Endometrial microvascular endothelial cells (primary cell): ENCODE measurements around the gene TMED5. TPM values are rescaled to one million over a fixed set of nuclear protein-coding genes. Genes with fewer than 3 reads are reported as not detected.
"Not testable (repeated sequence)": the region's sequence is repeated elsewhere in the genome, so short reads cannot be mapped to it uniquely, and the experiment has no call there.

Experiments used
- in situ Hi-C: cut with HindIII; loops from 2 replicates; pipeline ENCODE4 v1.10.0; 2017; ENCODE audit warnings: low sequenced_read_pairs, low pct_unique_long_range_greater_than_20kb; ENCODE audit errors: inconsistent ontology term
- total RNA-seq: library from RNA; depleted of rRNA; stranded (reverse); fragments of >200 nt; gene quantifications from one replicate; pipeline ENCODE4 v1.2.3, GENCODE V29; 2015; ENCODE audit errors: inconsistent ontology term

TMED5 gene
- total RNA-seq, 1 donor from 2014 or later: 86.3 TPM

DNA sequence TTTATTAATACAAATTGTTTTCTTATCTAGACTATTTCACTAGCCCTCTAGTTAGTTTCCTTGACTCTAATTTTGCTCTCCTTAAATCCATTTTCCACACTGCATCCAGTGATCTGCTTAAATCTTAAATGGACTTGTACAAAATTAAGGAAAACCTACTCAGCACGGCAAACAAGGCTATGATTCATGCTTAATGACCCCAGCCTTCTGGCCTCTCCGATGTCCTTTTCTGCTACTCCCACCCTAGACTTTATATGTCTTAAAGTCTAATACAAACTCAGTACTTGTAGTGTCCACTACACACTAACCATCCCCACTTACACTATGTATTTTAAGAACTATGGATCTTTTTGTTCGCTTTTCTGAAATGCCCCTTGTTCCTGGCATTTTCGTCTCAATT lies 2.2 kb downstream of the TMED5 start:
- in situ Hi-C loops: no loop called here

DNA sequence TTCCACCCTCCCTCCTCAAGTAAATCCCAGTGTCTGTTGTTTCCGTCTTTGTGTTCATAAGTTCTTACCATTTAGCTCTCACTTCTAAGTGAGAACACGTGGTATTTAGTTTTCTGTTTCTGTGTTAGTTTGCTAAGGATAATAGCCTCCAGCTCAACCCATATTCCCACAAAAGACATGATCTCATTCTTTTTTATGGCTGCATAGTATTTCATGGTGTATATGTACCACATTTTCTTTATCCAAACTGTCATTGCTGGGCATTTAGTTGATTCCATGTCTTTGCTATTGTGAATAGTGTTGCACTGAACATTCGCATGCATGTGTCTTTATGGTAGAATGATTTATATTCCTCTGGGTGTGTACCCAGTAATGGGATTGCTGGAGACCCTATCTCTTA lies 5.6 kb downstream of the TMED5 start:
- in situ Hi-C loops: not testable (repeated sequence)

DNA sequence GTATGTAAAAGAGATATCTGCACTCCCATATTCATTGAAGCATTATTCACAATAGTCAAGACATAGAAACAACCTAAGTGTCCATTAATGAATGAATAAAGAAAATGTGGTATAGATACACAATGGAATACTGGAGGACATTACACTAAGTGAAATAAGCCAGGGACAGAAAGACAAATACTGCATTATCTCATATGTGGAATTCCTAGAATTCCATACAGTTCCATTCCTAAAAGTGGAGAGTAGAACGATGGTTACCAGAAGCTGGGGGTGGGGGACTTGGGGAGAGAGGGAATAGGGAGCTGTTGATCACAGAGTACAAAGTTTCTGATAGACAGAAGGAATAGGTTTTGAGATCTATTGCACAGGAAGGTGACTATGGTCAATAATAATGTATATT lies 7.4 kb downstream of the TMED5 start:
- in situ Hi-C loops: no loop called here

DNA sequence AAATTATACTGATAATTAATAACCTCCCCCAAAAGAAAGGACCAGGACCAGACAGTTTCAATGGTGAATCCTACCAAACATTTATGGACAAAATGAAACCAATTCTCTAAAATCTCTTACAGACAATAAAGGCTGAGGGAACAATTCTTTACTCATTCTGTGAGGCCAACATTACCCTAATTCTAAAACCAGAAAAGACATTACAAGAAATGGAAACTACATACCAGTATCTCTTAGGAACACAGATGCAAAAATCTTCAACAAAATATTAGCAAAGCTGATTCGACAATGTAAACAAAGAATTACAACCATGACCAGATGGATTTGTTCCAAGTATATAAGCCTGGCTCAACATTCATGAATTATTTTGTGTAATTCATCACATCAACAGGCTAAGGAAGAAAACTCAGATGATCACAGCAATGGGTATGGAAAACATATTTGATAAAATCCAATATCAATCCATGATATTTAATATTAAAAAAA lies 8.6 kb downstream of the TMED5 start:
- in situ Hi-C loops: no loop called here

DNA sequence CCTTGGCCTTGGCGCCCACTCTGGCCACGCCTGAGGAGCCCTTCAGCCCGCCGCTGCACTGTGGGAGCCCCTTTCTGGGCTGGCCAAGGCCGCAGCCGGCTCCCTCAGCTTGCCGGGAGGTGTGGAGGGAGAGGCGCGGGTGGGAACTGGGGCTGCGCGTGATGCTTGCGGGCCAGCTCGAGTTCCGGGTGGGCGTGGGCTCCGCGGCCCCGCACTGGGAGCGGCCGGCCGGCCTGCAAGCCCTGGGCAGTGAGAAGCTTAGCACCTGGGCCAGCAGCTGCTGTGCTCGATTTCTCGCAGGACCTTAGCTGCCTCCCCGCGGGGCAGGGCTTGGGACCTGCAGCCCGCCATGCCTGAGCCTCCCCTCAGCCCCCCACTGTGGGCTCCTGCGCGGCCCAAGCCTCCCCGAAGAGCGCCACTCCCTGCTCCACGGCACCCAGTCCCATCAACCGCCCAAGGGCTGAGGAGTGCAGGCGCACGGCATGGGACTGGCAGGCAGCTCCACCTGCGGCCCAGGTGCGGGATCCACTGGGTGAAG lies 10.0 kb downstream of the TMED5 start:
- in situ Hi-C loops: not testable (repeated sequence)

DNA sequence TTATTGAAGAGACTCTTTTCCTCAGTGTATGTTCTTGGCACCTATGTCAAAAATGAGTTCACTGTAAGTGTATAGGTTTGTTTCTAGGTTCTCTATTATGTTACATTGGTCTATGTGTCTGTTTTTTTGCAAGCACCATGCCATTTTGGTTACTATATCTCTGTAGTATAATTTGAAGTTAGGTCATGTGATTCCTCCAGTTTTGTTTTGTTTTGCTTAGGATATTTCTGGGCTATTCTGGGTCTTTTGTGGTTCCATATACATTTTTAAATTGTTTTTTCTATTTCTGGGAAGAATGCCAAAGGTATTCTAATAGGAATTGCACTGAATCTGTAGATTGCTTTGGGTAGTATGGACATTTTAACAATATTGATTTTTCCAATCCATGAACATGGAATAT lies 13.2 kb downstream of the TMED5 start:
- in situ Hi-C loops: no loop called here

DNA sequence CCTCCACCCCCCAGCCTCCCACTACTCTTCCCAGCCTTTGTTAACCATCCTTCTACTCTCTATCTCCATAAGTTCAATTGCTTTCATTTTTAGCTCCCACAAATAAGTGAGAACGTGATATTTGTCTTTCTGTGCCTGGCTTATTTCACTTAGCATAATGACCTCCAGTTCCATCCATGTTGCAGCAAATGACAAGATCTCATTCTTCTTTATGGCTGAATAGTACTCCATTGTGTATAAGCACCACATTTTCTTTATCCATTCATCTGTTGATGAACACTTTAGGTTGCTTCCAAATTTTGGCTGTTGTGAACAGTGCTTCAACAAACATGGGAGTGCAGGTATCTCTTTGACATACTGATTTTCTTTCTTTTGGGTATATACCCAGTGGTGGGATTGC lies 14.3 kb downstream of the TMED5 start:
- in situ Hi-C loops: not testable (repeated sequence)

DNA sequence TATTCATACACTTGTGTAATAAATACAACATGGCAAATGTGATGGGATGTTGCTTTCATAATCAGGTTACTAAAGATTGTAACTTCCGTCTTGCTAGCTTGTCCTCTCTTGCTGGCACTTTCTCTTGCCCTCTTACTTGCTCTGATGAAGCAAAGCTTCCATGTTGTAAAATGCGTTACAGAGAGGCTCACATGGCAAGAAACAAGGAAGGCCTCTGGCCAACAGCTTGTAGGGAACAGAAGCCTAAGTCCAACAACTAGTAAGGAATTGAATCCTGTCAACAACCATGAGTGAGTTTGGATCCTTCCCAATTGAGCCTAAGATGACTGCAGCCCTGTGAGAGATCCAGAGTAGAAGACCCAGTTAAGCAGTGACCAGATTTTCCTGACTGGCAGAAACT lies 15.4 kb downstream of the TMED5 start:
- in situ Hi-C loops: no loop called here

DNA sequence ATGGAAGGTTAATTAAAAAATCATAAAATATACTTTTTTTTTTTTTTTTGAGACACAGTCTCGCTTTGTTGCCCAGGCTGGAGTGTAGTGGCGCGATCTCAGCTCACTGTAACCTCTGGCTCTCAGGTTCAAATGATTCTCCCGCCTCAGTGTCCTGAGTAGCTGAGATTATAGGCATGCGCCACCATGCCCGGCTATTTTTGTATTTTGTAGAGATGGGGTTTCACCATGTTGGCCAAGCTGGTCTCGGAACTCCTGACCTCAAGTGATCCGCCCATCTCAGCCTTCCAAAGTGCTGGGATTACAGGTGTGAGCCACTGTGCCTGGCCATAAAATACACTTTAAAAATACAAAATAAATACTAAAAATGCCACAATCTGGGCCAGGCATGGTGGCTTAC lies 16.9 kb downstream of the TMED5 start:
- in situ Hi-C loops: not testable (repeated sequence)

DNA sequence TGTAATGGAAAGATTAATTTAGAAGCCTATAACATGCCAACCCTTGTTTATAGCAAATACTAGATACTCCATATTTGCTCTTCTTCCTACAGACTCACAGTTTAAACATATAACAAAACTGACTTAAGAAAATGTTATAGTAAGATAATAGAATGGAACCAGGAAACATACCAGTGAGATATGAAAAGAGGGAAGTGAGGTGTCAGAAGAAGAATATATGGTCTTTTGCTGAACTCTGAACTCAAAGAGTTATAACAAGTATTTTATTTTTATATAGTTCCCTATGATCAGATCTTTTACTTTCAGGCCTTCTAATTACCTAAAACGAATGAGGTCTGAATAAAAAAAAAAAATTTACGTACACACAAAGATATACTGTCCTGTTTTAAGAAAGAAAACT lies 20.9 kb downstream of the TMED5 start:
- in situ Hi-C loops: no loop called here

DNA sequence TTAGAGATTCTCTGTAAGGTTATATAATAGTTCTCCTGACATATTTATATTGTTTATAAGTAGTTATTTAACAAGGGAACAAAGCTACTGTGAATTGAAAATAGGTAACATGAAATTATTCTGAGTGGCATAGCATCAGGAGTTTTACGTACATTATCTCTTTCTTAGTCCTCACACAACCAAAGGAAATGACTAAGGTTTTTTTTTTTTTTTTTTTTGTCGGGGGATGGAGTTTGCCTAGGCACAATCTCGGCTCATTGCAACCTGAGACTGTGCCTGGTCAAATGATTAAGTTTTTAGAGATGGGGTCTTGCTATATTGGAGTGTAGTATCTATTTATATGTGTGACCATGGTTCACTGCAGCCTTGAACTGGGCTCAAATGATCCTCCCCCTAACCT lies 24.9 kb downstream of the TMED5 start:
- in situ Hi-C loops: no loop called here

DNA sequence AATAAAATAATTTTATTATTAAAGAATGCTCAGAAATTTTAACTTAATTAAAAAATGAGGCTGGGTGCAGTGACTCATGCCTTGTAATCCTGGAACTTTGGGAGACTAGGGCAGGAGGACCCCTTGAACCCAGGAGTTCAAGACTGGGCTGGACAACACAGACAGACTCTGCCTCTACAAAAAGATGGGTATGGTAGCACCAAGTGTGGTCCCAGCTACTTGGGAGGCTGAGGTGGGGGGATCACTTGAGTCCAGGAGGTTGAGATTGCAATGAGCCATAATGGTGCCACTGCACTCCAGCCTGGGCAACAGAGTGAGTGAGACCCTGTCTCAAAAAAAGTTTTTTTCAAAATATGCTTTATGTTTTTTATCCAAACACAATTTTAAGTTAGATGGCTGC lies 25.3 kb downstream of the TMED5 start:
- in situ Hi-C loops: no loop called here

DNA sequence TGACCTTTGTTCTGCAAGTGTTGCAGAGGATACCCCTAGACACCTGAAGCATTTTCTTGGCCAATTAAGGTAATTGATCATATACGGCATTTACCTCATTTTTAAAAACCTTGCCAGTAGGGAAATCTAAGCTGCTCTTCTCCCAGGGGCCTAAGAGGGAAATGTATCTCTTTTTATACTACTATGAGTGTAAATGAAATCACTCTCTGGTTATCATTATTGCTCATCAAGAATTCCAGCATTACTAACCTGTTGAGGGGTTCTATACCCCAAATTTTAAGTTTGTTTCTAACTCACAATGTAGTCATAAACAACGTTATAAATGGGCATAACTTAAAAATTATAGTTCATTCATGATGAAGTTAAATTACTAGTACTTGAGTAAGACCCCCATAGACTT lies 27.4 kb downstream of the TMED5 start:
- in situ Hi-C loops: no loop called here

DNA sequence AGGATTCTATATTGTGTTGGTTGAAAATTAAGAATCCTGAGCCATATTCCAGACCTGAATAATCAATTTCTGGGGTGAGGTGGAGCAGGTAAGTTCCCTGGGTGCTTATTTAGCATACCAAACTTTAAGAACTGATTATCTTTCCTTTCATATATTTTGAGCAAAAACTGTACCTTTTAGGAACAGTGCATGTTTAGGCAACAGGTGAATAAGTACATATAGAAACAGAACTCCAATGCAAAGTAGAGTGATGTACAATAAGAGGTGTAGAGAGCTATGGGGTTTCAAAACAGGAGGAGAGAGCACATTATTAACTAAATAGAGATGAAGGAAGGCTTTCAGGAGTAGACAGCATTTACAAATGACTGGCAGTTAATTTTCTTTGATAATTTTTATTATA lies 28.7 kb downstream of the TMED5 start:
- in situ Hi-C loops: no loop called here

DNA sequence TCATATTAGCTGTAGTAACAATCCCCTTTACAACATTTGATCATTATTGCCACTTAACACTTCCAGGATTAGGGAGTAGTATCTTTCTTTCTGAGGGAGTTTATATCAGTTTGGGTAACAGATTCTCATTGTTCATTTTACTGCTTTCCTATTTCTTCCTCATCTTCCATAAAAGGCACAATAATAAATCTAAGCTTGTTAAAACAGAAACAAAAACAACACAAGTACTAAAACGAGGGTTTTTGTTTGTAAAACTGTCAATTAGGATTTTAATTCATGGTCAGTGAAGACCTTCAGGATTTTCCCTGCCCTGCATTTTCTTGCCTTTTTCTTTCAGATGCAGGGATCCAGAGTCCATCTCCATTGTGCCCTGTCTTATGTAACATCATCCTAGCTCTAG lies 29.5 kb downstream of the TMED5 start:
- in situ Hi-C loops: no loop called here

DNA sequence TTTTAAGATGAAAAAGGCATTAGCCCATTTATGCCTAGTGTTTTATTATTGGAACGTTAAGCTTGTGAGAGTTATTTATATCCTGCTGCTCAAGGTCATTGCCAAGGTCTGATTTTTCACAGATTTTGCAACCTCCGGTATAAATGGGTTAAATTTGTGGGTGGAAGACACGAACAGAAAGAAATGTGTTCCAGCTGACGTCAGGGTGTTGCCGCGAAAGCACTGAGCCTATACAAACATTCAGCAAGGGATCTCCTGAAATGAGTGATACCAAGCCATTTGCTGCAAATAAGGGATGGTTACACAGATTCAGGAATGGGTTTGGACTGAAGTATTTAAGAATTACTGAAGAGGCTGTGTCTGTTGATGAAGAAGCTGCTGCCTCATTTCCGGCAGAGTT lies 32.2 kb downstream of the TMED5 start:
- in situ Hi-C loops: no loop called here

DNA sequence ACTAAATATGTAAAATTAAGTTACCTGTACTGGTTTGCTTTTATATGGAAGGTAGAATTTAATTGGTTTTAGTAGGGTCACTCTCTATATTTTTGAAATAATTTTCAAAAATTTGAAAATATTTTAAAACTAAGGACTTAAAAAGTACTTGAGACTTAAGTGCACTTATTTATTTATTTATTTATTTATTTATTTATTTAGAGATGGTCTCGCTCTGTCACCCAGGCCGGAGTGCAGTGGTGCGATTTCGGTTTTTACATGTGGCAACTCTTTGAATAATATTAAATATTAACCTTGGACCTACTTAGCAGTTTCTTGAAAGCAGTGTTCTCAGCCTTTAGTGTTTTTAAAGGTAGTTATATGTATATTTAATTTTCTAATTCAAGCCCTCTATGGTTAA lies 36.4 kb downstream of the TMED5 start:
- in situ Hi-C loops: no loop called here

DNA sequence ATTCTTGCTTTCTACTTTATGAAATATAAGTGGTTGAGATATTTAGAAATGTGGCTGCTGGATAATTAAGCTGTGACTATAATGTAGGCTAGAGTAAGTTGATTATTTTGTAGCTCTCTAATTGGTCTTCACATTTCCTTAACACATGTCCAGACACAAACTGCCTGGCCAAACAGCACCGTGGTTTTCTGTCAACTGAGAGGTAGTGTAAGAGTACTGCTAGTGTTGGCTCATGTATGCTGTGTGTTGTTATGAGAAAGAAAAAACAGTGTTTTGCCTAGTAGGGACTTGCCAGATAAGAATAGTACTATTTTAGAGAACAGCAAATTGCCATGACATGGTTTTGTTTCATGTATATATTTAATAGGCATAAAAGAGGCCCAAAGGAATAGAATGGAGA lies 37.1 kb downstream of the TMED5 start:
- in situ Hi-C loops: no loop called here

DNA sequence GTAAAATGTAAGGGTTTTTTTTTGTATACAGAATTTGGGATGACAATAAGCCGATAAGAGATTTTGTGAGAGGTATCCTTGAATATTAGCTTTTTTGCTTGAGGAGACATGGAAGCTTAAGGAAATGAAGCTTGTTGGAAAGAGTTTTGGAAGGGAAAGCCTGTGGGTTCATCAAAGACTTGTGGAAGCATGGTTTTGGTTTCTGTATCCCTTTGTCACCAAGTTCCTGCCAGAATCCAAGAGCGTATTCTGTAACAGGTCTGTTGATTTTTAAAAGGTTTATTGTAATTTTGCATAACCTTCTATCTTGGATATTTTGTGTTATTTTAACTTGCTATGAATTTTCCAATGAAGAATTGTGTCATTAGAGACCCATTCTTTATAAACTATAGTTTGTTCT lies 38.1 kb downstream of the TMED5 start:
- in situ Hi-C loops: no loop called here

DNA sequence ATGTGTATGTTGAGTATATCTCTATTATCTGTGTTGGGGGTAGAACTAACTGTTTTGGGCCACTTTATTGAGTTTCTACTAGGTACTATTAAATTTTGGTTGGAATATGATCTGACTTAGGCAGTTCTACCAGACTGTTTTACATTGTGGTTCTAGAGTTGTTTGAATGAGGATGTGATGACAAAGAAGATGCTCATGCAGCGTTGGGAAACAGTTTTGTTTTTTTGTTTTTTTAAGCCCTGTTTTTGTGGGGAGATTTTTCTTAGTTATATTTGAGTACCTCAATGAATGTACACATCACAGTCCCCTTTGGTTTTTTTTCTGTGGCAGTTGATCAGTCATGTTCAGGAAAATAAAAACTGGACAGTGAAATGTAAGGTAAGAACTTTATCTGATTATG lies 40.1 kb downstream of the TMED5 start:
- in situ Hi-C loops: no loop called here

DNA sequence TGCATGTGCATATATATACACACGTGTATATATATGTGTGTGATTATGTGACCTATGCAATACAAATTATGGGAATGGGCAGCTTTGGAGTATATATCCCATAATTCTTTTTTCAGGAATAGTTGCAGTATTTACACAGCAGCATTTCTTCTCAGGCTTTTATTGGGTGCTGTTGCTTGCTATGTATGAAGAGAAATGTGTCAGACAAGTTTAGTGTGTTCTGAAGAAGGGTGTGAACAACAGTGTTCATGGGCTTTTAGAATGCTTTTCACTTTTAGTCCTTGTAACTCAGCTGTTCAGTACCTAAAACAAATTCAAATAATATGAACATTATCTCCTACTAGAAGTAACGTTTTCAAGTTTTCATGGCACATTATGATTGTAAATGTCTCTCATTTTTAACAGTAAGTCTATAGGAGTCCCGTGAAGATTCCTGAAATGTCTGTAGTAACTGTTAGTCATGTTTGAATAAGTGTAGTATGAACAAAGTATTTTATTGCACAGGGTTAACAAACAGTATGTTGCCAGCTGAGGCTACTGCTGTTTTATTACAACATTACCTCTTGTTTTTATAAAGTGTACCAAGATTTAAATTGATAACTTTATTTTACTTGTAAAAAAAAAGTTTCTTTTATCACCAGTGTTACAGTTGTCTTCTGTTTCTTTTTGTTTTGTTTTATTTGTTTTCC lies 42.5 kb downstream of the TMED5 start:
- in situ Hi-C loops: no loop called here
